ENCODE data around the gene SORCS2.

Gene SORCS2

GRCh38 chr4:7464259-7464655, 271.9 kb downstream of the SORCS2 start:
- DNase-seq = no peak

- DNase-seq = no peak
These were observed 272.7 kb downstream of the SORCS2 start for GRCh38 chr4:7465017-7465416.

- no peak for DNase-seq
These were observed 273.9 kb downstream of the SORCS2 start for GRCh38 chr4:7466215-7466614.

- DNase-seq = no peak
These were observed 274.6 kb downstream of the SORCS2 start for GRCh38 chr4:7466904-7467303.

GRCh38 chr4:7467471-7467870, 275.1 kb downstream of the SORCS2 start:
- DNase-seq = no peak

- DNase-seq = no peak
These were observed 276.7 kb downstream of the SORCS2 start for GRCh38 chr4:7469023-7469422.

- DNase-seq = no peak
These were observed 277.8 kb downstream of the SORCS2 start for GRCh38 chr4:7470111-7470510.

GRCh38 chr4:7470522-7471128, 278.3 kb downstream of the SORCS2 start:
- DNase-seq = no peak

- no peak for DNase-seq
These were observed 280.2 kb downstream of the SORCS2 start for GRCh38 chr4:7472442-7473013.

GRCh38 chr4:7473081-7473480, 280.7 kb downstream of the SORCS2 start:
- no peak for DNase-seq

GRCh38 chr4:7474320-7474719, 282.0 kb downstream of the SORCS2 start:
- no peak for DNase-seq

GRCh38 chr4:7475207-7475606, 282.9 kb downstream of the SORCS2 start:
- no peak for DNase-seq

- DNase-seq = no peak
These were observed 284.5 kb downstream of the SORCS2 start for GRCh38 chr4:7476820-7477219.

GRCh38 chr4:7477695-7478094, 285.4 kb downstream of the SORCS2 start:
- DNase-seq = no peak

GRCh38 chr4:7478665-7479064, 286.3 kb downstream of the SORCS2 start:
- DNase-seq = no peak

- no peak for DNase-seq
These were observed 288.1 kb downstream of the SORCS2 start for GRCh38 chr4:7480423-7480822.

GRCh38 chr4:7481227-7481626, 288.9 kb downstream of the SORCS2 start:
- no peak for DNase-seq

GRCh38 chr4:7485096-7485495, 292.8 kb downstream of the SORCS2 start:
- peak; percentile 68 for DNase-seq

- DNase-seq = no peak
These were observed 293.8 kb downstream of the SORCS2 start for GRCh38 chr4:7486101-7486500.

GRCh38 chr4:7487502-7487901, 295.2 kb downstream of the SORCS2 start:
- DNase-seq = peak; percentile 2

- DNase-seq = no peak
These were observed 295.8 kb downstream of the SORCS2 start for GRCh38 chr4:7487998-7488671.

- no peak for DNase-seq
These were observed 299.6 kb downstream of the SORCS2 start for GRCh38 chr4:7491915-7492314.

GRCh38 chr4:7498446-7499200, 306.3 kb downstream of the SORCS2 start:
- no peak for DNase-seq

GRCh38 chr4:7499661-7500060, 307.3 kb downstream of the SORCS2 start:
- DNase-seq = no peak

Data from NCI-H2107 (cell line).